ENCODE data around the gene SNW1.
A peak's percentile ranks its signal among the peaks of the same experiment; 100 is the strongest.
"Not testable (repeated sequence)": the region's sequence is repeated elsewhere in the genome, so short reads cannot be mapped to it uniquely, and the experiment has no call there.

SNW1 gene

GRCh38 chr14:77760381-77761204, at the start of gene SNW1:
TSS of gene SNW1 (minus strand) at chr14:77761156. CDS start at chr14:77761127, 29 bp downstream.
- peak; percentile 96 to 97 (median 97) for DNase-seq

- DNase-seq, result no peak
These were observed 48.1 kb upstream of the SNW1 start for GRCh38 chr14:77809011-77809410.

- DNase-seq, result no peak
These were observed 47.3 kb upstream of the SNW1 start for GRCh38 chr14:77808250-77808649.

- peak in 1 of 3 donors; percentile 22 for DNase-seq
These were observed 44.8 kb upstream of the SNW1 start for GRCh38 chr14:77805706-77806105.

GRCh38 chr14:77804592-77804991, 43.6 kb upstream of the SNW1 start:
- DNase-seq, result peak; percentile 21 to 45 (median 28)

GRCh38 chr14:77800814-77801213, 39.9 kb upstream of the SNW1 start:
- no peak for DNase-seq

- DNase-seq, result peak; percentile 85 to 94 (median 89)
These were observed 39.1 kb upstream of the SNW1 start, which contains the start of gene ADCK1 for GRCh38 chr14:77799863-77800730. TSS of gene ADCK1 (plus strand) at chr14:77800109. CDS start at chr14:77818979, 18,870 bp downstream.

- DNase-seq, result peak in 1 of 3 donors; percentile 8
These were observed 38.5 kb upstream of the SNW1 start for GRCh38 chr14:77799456-77799855.

GRCh38 chr14:77794357-77794756, 33.4 kb upstream of the SNW1 start:
- no peak for DNase-seq

GRCh38 chr14:77793255-77793654, 32.3 kb upstream of the SNW1 start:
- DNase-seq, result not testable (repeated sequence)

- no peak for DNase-seq
These were observed 30.3 kb upstream of the SNW1 start for GRCh38 chr14:77791225-77791600.

- no peak for DNase-seq
These were observed 29.7 kb upstream of the SNW1 start for GRCh38 chr14:77790566-77791224.

- DNase-seq, result no peak
These were observed 25.2 kb upstream of the SNW1 start for GRCh38 chr14:77786148-77786547.

- no peak for DNase-seq
These were observed 21.2 kb upstream of the SNW1 start for GRCh38 chr14:77782202-77782601.

GRCh38 chr14:77773966-77774365, 13.0 kb upstream of the SNW1 start:
- DNase-seq, result peak; percentile 38 to 56 (median 46)

- peak in 1 of 3 donors; percentile 6 for DNase-seq
These were observed 7.6 kb upstream of the SNW1 start for GRCh38 chr14:77768442-77769069.

GRCh38 chr14:77763978-77764377, 3.0 kb upstream of the SNW1 start:
- no peak for DNase-seq

- no peak for DNase-seq
These were observed 2.4 kb upstream of the SNW1 start for GRCh38 chr14:77763316-77763715.

- peak; percentile 58 to 69 (median 65) for DNase-seq
These were observed 412 bp upstream of the SNW1 start for GRCh38 chr14:77761205-77761931.

GRCh38 chr14:77752799-77753516, 8.0 kb downstream of the SNW1 start:
- DNase-seq, result no peak

GRCh38 chr14:77752266-77752665, 8.7 kb downstream of the SNW1 start:
- DNase-seq, result no peak

Measured in suppressor macrophage treated with lipopolysaccharide for 1 hour (primary cell).